ENCODE data around the gene DHFR.

DNA sequence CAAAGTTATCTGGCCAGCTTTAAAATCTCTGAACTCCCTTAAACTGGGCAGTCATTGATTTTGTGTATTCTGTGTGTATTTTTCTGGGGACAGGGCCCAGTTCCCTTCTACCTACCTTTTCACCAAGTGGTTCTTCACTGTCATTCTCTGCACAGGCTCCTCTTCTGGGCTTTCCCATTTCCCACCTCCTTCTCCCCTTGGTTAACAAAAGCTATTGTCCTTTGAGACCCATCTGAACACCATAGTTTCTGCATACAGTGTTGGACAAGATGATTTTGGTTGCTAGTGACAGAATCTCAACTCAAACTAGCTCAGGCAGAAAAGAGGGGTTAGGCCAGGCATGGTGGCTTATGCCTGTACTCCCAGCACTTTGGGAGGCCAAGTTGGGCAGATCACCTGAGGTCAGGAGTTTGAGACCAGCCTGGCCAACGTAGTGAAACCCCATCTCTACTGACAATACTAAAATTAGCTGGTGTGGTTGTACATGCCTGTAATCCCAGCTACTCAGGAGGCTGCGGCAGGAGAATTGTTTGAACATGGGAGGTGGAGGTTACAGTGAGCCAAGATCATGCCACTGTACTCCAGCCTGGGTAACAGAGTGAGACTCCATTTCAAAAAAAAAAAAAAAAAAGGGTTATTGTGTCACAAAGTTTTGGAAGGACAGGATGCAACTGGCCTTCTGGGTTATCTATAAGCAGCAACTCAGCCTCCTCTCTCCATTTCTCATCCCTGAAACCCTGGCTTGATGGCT, 53.7 kb downstream of the DHFR start:
- TF ChIP-seq EZH2phosphoT487 (IDR thresholded peaks at IDR 0.05; ENCODE audit: borderline replicate concordance) (no peak), CTCF (IDR thresholded peaks at IDR 0.05 in 2 of 3, conservative IDR thresholded peaks at IDR 0.05 in 1 of 3; ENCODE audit: borderline replicate concordance in 1 of 3, insufficient read depth in 1 of 3, low read depth in 2 of 3, low read length in 2 of 3) (no peak), CBX3 (IDR thresholded peaks at IDR 0.05; ENCODE audit: low read depth) (no peak), ELF1 (IDR thresholded peaks at IDR 0.05; ENCODE audit: borderline replicate concordance, low read depth) (no peak), FOSL1 (IDR thresholded peaks at IDR 0.05; ENCODE audit: low read depth) (no peak), POLR2A (IDR thresholded peaks at IDR 0.05; ENCODE audit: borderline replicate concordance, extremely low read depth, insufficient read depth, insufficient read length) (no peak), EZH2 (IDR thresholded peaks at IDR 0.05) (no peak), POLR2AphosphoS5 (IDR thresholded peaks at IDR 0.05; ENCODE audit: low read depth, low read length) (no peak)

Data from HCT116 (cell line).